Activated naive CD4-positive, alpha-beta T cell (primary cell): ENCODE data around the gene ALG1.
A peak's percentile ranks its signal among the peaks of the same experiment; 100 is the strongest.
"Not testable (repeated sequence)": the region's sequence is repeated elsewhere in the genome, so short reads cannot be mapped to it uniquely, and the experiment has no call there.

Source experiments
- DNase-seq, 4 experiments: peaks; one replicate each; lab custom pipeline; 2025; lab: John Stamatoyannopoulos, UW

ALG1 gene

GRCh38 chr16:5071681-5072333, at the start of gene ALG1:
Gene ALG1, plus strand, starts transcription at chr16:5071843. Its CDS starts 7 bp downstream, at chr16:5071850.
- peak; percentile 70 to 85 (median 76) for DNase-seq

- DNase-seq: no peak
Measured at GRCh38 chr16:5022521-5022920, 49.1 kb upstream of the ALG1 start.

- no peak for DNase-seq
Measured at GRCh38 chr16:5024632-5025031, 47.0 kb upstream of the ALG1 start.

- no peak for DNase-seq
Measured at GRCh38 chr16:5025171-5025632, 46.4 kb upstream of the ALG1 start.

GRCh38 chr16:5026664-5027063, 45.0 kb upstream of the ALG1 start:
- DNase-seq: no peak

- DNase-seq: no peak
Measured at GRCh38 chr16:5027086-5027485, 44.6 kb upstream of the ALG1 start.

- no peak for DNase-seq
Measured at GRCh38 chr16:5027575-5028235, 43.9 kb upstream of the ALG1 start.

GRCh38 chr16:5028950-5029475, 42.6 kb upstream of the ALG1 start:
- no peak for DNase-seq

- DNase-seq: no peak
Measured at GRCh38 chr16:5030251-5030870, 41.3 kb upstream of the ALG1 start.

GRCh38 chr16:5031601-5032000, 40.0 kb upstream of the ALG1 start:
- no peak for DNase-seq

GRCh38 chr16:5032748-5033167, 38.9 kb upstream of the ALG1 start:
- no peak for DNase-seq

- DNase-seq: peak; percentile 58 to 78 (median 69)
Measured at GRCh38 chr16:5033256-5034166, 38.1 kb upstream of the ALG1 start, which contains the start of gene NAGPA. Gene NAGPA, minus strand, starts transcription at chr16:5033935. Its CDS starts 21 bp downstream, at chr16:5033914.

- no peak for DNase-seq
Measured at GRCh38 chr16:5034167-5034523, 37.5 kb upstream of the ALG1 start.

GRCh38 chr16:5035909-5036227, 35.8 kb upstream of the ALG1 start:
- no peak for DNase-seq

GRCh38 chr16:5036228-5037156, 35.2 kb upstream of the ALG1 start:
- DNase-seq: no peak

GRCh38 chr16:5040451-5040850, 31.2 kb upstream of the ALG1 start:
- no peak for DNase-seq

- no peak for DNase-seq
Measured at GRCh38 chr16:5041600-5042133, 30.0 kb upstream of the ALG1 start.

GRCh38 chr16:5042574-5043171, 29.0 kb upstream of the ALG1 start:
- DNase-seq: no peak

GRCh38 chr16:5044011-5044540, 27.6 kb upstream of the ALG1 start:
- DNase-seq: no peak

GRCh38 chr16:5044581-5044980, 27.1 kb upstream of the ALG1 start:
- not testable (repeated sequence) for DNase-seq
